Measurements from ENCODE around the gene AP3D1. TPM values are rescaled to one million over a fixed set of nuclear protein-coding genes. Genes with fewer than 3 reads are reported as not detected.

The AP3D1 gene
- total and polyA plus RNA-seq, 2 donors (not counting 3 experiments of a cell fraction or from before 2014, with no cell fraction given): 130 to 137 TPM

DNA sequence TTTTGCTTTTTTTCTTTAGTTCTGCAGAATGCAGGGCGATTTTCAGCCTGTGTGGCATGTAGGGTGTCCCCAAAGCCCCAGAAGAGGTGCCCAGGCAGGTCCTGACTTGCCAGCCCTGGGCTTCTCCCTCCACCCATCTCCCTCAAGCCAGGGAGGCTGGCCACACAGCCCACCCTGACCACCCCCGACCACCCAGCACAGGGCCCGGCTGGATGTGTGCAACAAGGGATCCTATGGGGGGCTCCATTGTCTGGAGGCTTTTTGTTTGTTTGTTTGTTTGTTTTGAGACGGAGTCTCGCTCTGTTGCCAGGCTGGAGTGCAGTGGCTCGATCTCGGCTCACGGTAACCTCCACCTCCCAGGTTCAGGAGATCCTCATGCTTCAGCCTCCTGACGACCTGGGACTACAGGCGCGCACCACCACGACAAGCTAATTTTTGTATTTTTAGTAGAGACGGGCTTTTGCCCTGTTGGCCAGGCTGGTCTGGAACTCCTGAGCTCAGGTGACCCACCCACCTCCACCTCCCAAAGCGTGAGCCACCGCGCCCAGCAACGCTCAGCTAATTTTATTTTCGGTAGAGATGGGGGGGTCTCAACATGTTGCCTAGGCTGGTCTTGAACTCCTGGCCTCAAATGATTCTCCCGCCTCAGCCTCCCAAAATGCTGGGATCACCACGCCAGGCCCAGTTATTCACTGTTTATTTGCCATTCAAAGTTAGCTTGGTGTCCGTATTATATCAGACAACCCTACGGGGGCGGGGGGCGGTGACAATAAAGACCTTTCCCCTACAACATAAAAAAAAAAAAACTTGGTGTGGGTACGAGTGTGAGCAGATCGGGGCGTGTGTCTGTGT, 92.6 kb downstream of the AP3D1 start:
- dilution Hi-C loops (cut with MboI; ENCODE audit: extremely low pct_ligation_motif_present, low sequenced_read_pairs) (no loop called here), intact Hi-C loops (cut with micrococcal nuclease) (no loop called here)
- Histone ChIP-seq H3K4me1 (ENCODE audit: control insufficient read depth, extremely low read depth, insufficient read depth, low read length) (peaks cover 28% of the 10 kb centered on the region), H3K36me3 (ENCODE audit: control insufficient read depth in 2 of 2, extremely low read depth in 1 of 2, insufficient read depth in 2 of 2, low read length in 2 of 2) (no peaks in the 10 kb centered on the region), H3K9ac (replicated peaks; ENCODE audit: extremely low read depth, insufficient read depth, low read length) (no peak overlapping the region), H4K20me1 (replicated peaks; ENCODE audit: control insufficient read depth, extremely low read depth, insufficient read depth, low read length) (no peaks in the 10 kb centered on the region), H3K4me3 (replicated peaks in 1 of 3; ENCODE audit: insufficient read depth in 1 of 3, low read depth in 1 of 3, low read length in 3 of 3) (no peak overlapping the region), H3K79me2 (ENCODE audit: control insufficient read depth, insufficient read depth, low read length) (no peaks in the 10 kb centered on the region), H3K27me3 (ENCODE audit: control insufficient read depth in 2 of 2, insufficient read depth in 2 of 2, low read length in 2 of 2) (no peaks in the 10 kb centered on the region), H2AFZ (ENCODE audit: low read depth, low read length) (no peak overlapping the region), H3K4me2 (ENCODE audit: insufficient read depth, low read length) (no peak overlapping the region), H3K27ac (ENCODE audit: insufficient read depth, low read depth, low read length) (no peak overlapping the region), H3K9me3 (replicated peaks; ENCODE audit: control insufficient read depth, insufficient read depth, low read length) (no peaks in the 10 kb centered on the region), H3K9me1 (replicated peaks; ENCODE audit: control insufficient read depth, extremely low read depth, insufficient read depth, low read length) (no peaks in the 10 kb centered on the region)
- no peak for DNase-seq (ENCODE audit: low read depth, low spot score)
- no peak for FAIRE-seq
- CTCF ChIA-PET: no interaction called here
- POLR2A ChIA-PET: no interaction called here
- TF ChIP-seq POLR2AphosphoS5 (IDR thresholded peaks at IDR 0.05; ENCODE audit: insufficient read depth, low read depth, low read length) (no peak), JUN (IDR thresholded peaks at IDR 0.05; ENCODE audit: borderline replicate concordance, insufficient read depth, insufficient read length, low read depth) (no peak), FOS (IDR thresholded peaks at IDR 0.05; ENCODE audit: borderline replicate concordance, insufficient read depth, low read length) (no peak), GATA2 (IDR thresholded peaks at IDR 0.05; ENCODE audit: insufficient read depth, insufficient read length, low read depth, low read length) (no peak), MYC (IDR thresholded peaks at IDR 0.05; ENCODE audit: low read depth, low read length) (no peak), EZH2 (IDR thresholded peaks at IDR 0.05; ENCODE audit: borderline replicate concordance, low read depth, low read length, severe bottlenecking) (no peak)
- no TSS peak for BruUV-seq (replicated peaks)

Data from endothelial cell of umbilical vein (primary cell).